GM23248 (cell line): ENCODE data around the gene WBP4.

ENCODE experiments used
- EZH2 ChIP-seq: fragments of 200-600 bp; sonication (generic); IDR thresholded peaks from 2 replicates; pipeline ENCODE4 v1.6.1; 2018; ENCODE audit warnings: antibody characterized with exemption, mild to moderate bottlenecking; ENCODE audit not compliant: insufficient read depth, poor library complexity, severe bottlenecking
- EZH2phosphoT487 ChIP-seq: fragments of 200-600 bp; sonication (generic); IDR thresholded peaks from 2 replicates; pipeline ENCODE4 v1.6.1; 2018; ENCODE audit warnings: antibody characterized with exemption, moderate library complexity, mild to moderate bottlenecking, low read depth; ENCODE audit not compliant: insufficient read depth

DNA sequence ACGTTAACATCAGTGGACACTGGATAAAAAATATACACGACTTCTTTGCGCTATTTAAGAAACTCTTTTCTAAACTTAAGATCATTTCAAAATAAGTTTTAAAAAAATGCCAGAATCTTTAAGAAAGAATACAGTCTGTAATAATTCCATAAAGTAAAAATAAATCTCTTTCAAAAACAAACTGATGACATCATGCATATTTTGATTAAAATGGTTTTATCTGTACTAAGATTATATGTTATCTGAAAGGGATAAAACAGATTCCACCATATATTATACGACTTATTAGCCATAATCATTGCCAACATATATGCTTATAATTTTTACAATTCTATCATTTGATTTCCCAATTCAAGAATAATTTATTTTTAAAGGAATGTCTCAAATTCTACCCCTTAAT lies 26.9 kb upstream of the WBP4 start:
- TF ChIP-seq EZH2phosphoT487 (no peak), EZH2 (no peak)
